HG02798 (cell line): ENCODE data around the gene SRCIN1.
"Not testable (repeated sequence)": the region's sequence is repeated elsewhere in the genome, so short reads cannot be mapped to it uniquely, and the experiment has no call there.

Experiments
- ATAC-seq: cut with Tn5 transposase; IDR thresholded peaks from one replicate; pipeline ENCODE4 v1.9.1; 2021; ENCODE audit warnings: mild to moderate bottlenecking; ENCODE audit not compliant: unreplicated experiment, poor library complexity

Gene SRCIN1

GRCh38 chr17:38547444-38547843 is 58.3 kb downstream of the SRCIN1 start:
- ATAC-seq, result no peak

GRCh38 chr17:38546396-38546795 is 59.4 kb downstream of the SRCIN1 start:
- ATAC-seq, result no peak

- no peak for ATAC-seq
These were observed 60.1 kb downstream of the SRCIN1 start for GRCh38 chr17:38545531-38546225.

- ATAC-seq, result no peak
These were observed 60.9 kb downstream of the SRCIN1 start for GRCh38 chr17:38544839-38545209.

GRCh38 chr17:38544175-38544838 is 61.4 kb downstream of the SRCIN1 start:
- ATAC-seq, result no peak

GRCh38 chr17:38543403-38544174 is 62.2 kb downstream of the SRCIN1 start:
- no peak for ATAC-seq

GRCh38 chr17:38542286-38542685 is 63.5 kb downstream of the SRCIN1 start:
- ATAC-seq, result no peak

- no peak for ATAC-seq
These were observed 64.5 kb downstream of the SRCIN1 start for GRCh38 chr17:38541281-38541680.

GRCh38 chr17:38540514-38541045 is 65.2 kb downstream of the SRCIN1 start:
- ATAC-seq, result no peak

- ATAC-seq, result no peak
These were observed 66.4 kb downstream of the SRCIN1 start for GRCh38 chr17:38539386-38539785.

- no peak for ATAC-seq
These were observed 66.8 kb downstream of the SRCIN1 start for GRCh38 chr17:38538906-38539305.

- no peak for ATAC-seq
These were observed 69.1 kb downstream of the SRCIN1 start for GRCh38 chr17:38536661-38537060.

GRCh38 chr17:38535886-38536285 is 69.9 kb downstream of the SRCIN1 start:
- ATAC-seq, result no peak

- no peak for ATAC-seq
These were observed 71.3 kb downstream of the SRCIN1 start for GRCh38 chr17:38534498-38534885.

- no peak for ATAC-seq
These were observed 71.8 kb downstream of the SRCIN1 start for GRCh38 chr17:38533866-38534497.

- ATAC-seq, result no peak
These were observed 72.5 kb downstream of the SRCIN1 start for GRCh38 chr17:38533241-38533640.

GRCh38 chr17:38532451-38532850 is 73.3 kb downstream of the SRCIN1 start:
- no peak for ATAC-seq

GRCh38 chr17:38531761-38532160 is 74.0 kb downstream of the SRCIN1 start:
- ATAC-seq, result not testable (repeated sequence)

- not testable (repeated sequence) for ATAC-seq
These were observed 74.9 kb downstream of the SRCIN1 start for GRCh38 chr17:38530856-38531255.

- ATAC-seq, result not testable (repeated sequence)
These were observed 77.6 kb downstream of the SRCIN1 start for GRCh38 chr17:38528141-38528540.

GRCh38 chr17:38526526-38526925 is 79.2 kb downstream of the SRCIN1 start:
- ATAC-seq, result not testable (repeated sequence)
